ENCODE measurements around the gene MYO18A.

The MYO18A gene

DNA sequence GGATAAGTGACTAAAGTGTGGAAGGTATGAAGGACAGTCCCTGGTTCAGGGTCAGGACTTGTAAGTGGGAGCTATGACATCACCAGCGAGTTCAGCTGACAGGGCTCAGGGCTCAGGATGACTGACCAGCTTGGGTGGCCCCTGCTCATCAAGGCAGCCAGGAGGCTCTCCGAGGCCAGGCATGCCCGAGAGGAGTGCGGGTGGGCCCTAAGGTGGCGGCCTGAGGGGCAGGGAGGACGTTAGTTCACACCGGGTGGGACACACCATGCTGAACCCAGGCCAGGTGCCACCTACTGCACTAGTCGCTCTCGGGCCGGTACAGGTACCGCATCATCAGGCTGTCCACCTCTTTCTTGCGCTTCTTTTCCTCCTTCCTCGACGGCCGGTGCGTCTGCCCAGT lies 100.8 kb downstream of the MYO18A start:
- DNase-seq, result no peak

GRCh38 chr17:29078183-29079045 lies 101.8 kb downstream of the MYO18A start:
- DNase-seq, result peak in 6 of 51 donors; percentile 25 to 75 (median 37)

- no peak for DNase-seq
Measured at GRCh38 chr17:29077320-29077719, 102.9 kb downstream of the MYO18A start.

DNA sequence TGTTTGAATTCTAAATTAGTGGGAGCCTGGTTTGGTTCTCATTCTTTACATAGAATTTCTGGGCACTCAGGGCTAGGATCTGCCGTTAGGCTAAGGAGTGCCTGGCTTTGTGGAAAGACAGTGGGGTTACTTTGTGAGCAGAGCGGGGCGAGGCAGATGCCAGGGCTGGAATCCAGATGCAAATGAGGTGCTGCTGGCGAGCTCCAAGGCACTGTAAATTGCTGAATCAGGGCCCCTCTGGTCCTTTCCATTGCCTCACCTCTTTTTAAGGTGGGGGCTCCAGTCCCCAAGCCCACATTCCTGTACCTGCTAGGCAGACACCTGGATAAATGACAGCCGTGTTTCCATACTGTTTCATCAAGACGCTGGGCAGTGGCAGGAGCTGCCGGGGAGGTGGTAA lies 103.5 kb downstream of the MYO18A start:
- peak in 36 of 51 donors; percentile 14 to 83 (median 45) for DNase-seq

DNA sequence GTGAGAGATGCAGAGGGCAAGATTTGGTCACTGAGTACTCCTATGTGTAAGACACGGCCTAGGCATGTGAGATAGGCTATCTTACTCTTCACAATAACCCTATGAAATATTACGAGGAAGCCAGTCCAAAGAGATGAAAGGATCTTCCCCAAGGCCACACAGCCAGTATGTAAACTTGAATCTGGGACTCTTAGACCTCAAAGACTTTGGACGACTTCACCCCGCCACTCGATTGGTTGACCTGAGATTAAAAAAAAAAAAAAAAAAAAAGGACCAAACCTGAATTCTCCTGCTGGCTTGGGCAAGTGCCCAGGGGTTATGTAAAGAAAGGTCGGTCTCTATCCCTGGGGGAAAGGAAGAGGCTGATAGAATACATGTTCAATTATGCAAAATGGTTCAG lies 104.1 kb downstream of the MYO18A start:
- DNase-seq, result no peak

GRCh38 chr17:29074488-29074887 lies 105.7 kb downstream of the MYO18A start:
- no peak for DNase-seq

GRCh38 chr17:29073520-29073919 lies 106.7 kb downstream of the MYO18A start:
- no peak for DNase-seq

- DNase-seq, result no peak
Measured at GRCh38 chr17:29073045-29073444, 107.2 kb downstream of the MYO18A start.

GRCh38 chr17:29071303-29071702 lies 108.9 kb downstream of the MYO18A start:
- no peak for DNase-seq

GRCh38 chr17:29070781-29071180 lies 109.4 kb downstream of the MYO18A start:
- DNase-seq, result peak in 1 of 51 donors; percentile 9

- DNase-seq, result no peak
Measured at GRCh38 chr17:29070308-29070707, 109.9 kb downstream of the MYO18A start.

DNA sequence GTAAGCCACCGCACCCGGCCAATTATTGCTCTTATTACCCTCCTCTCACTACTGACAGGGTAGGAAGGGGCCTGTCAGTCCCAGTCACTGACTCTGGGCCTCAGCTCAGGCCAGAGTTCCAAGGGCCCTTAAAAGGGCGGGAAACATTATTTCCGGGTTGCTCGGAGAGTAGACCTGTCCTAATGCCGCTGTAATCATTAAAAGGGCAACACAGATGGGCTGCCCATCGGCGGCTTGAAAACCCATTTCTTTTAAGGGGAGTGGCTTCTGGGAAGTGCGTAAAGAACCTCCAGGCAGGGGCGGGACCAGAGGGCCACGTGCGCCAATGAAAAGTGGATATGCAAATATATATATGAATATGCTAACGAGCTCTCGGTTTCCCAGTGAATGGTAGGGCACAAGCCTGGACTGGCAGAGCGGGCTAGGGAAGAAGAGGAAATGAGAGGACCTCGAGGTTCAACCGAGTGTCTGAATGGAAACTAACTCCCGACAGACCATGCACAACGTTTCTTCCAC lies 110.6 kb downstream of the MYO18A start:
- peak in 1 of 51 donors; percentile 51 for DNase-seq

DNA sequence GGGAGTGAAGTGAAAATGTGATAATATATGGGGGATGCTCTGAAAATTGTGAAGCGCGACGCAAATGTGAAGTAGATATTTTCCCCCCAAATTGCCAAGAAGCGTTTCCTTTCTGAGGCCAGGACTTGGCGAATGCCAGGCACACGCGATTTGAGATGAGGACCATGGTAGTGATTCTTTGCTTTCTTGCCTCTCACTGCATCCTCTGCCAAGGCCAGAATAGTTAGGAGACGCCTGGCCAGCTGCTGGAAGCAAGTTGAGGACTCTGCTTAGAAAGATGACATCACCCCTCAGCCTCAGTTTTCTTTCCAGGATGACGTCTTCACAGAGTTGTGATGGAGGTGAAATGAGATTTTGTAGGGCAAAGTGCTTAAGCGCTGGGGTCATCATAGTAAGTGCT lies 111.4 kb downstream of the MYO18A start:
- DNase-seq, result peak in 7 of 51 donors; percentile 19 to 42 (median 26)

DNA sequence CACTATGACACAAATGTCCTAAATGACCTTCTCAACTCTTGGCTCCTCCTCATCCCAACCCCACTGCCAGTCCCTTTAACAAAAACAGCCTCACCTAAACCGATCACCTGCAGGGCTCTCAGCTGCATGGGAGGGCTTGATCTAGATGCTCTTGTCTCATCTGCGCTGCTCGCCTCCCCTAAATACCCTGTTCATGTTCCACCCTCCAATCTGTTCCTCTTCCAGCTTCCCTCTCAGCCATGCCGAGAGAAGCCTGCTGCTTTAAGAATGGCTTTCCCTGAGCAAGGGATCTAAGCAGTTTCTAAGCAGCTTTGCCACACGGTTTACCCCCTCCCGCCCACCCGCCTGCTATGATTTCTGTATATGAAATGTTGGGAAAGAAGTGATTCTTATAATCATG lies 113.6 kb downstream of the MYO18A start:
- peak in 1 of 51 donors; percentile 43 for DNase-seq

DNA sequence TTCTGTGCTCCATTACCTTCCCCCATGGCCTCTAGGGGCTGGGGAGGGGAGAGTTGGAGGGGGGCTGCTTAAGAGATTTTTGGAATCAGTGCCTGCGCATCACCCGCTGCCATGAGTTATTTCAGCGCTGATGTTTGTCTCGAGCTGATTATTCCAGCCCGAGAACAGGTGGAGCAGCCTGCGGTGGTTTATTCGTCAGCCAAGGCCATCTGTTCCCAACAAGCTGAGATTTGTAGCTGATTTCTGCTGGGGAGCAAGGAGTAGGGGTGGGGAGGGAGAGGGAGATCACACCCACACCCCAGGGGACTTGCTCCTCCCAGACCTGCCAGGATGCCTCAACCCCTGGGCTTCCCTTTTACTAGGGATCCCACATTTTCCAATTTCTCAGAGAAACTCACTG lies 114.2 kb downstream of the MYO18A start:
- peak in 2 of 51 donors; percentile 22 to 39 for DNase-seq

- no peak for DNase-seq
Measured at GRCh38 chr17:29063992-29064391, 116.2 kb downstream of the MYO18A start.

- DNase-seq, result peak in 1 of 51 donors; percentile 27
Measured at GRCh38 chr17:29062215-29062614, 118.0 kb downstream of the MYO18A start.

GRCh38 chr17:29061036-29061435 lies 119.2 kb downstream of the MYO18A start:
- DNase-seq, result peak in 3 of 51 donors; percentile 8 to 30 (median 20)

DNA sequence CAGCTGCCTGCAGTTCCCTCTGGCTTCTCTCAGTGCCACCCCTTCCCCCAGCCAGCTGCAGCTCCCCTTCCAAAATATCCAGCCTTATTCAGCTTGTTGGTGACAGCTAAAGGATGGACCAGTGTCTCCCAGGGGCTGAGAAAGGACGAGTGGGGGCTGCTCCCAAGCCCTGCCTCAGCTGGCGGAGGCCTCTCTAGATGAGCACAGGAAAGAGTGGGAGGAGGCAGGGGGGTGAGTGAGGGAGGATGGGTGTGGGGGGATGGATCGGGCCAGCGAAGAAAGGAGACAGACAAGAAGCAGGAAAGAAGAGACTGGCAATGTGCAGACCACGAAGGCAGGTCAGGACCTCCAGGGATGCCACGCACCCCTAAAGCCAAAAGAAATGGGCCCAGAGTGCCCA lies 119.7 kb downstream of the MYO18A start:
- no peak for DNase-seq

DNA sequence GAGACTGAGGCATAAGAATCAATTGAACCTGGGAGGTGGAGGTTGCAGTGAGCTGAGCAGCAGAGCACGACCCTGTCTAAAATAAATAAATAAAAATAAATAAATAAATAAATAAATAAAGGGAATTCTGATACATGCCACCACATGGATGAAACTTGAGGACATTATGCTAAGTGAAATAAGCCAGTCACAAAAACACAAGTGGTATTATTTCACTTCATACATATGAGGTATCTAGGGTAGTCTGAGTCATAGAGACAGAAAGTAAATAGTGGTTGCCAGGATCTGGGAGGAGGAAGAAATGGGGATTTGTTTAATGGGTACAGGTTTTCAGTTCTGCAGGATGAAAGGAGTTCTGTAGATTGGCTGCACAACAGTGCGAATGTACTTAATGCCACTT lies 120.9 kb downstream of the MYO18A start:
- no peak for DNase-seq

GRCh38 chr17:29058391-29058790 lies 121.8 kb downstream of the MYO18A start:
- DNase-seq, result no peak

DNA sequence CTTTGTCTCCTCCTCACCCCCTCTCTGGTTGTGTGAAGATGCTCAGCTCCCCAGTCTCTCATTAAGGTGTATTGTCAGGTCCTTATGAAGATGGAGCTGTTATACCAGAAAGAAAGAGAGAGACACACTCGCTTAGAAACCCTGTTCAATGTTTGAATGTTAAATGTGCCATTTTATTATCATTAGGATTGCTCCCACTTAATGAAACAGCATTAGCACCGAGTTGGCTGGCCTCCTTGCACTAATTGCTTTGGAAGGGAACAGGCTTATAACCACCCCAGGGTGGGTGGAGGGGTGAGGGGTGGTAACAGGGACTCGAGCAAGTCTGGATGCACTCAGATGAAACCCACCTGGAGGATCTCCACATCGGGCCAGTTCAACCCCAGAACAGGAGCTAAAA lies 122.8 kb downstream of the MYO18A start:
- DNase-seq, result no peak

- DNase-seq, result peak in 1 of 51 donors; percentile 13
Measured at GRCh38 chr17:29054835-29055234, 125.4 kb downstream of the MYO18A start.
